Adrenal gland (tissue), 12 donors: ENCODE data around the gene SYT1. TPM values are rescaled to one million over a fixed set of nuclear protein-coding genes. Genes with fewer than 3 reads are reported as not detected.

Experiments used
- DNase-seq, 7 donors: peaks; one replicate each; pipeline ENCODE4 v3.0.0-alpha.2; 2019 to 2020
- H3K27ac ChIP-seq, 5 donors: fragments of 200-600 bp; sonication (generic) in 4 of 5; 1 replicate in 3 of 5; 2 replicates in 2 of 5; pipeline versions ENCODE4 v1.5.1 to v1.8.0; 2016 to 2020; ENCODE audit warnings: mild to moderate bottlenecking in 1 of 5
- H3K27me3 ChIP-seq: fragments of 200-600 bp; 2 replicates; pipeline ENCODE4 v1.8.0; 2021
- H3K36me3 ChIP-seq, 2 donors: fragments of 200-600 bp; replicated peaks in 1 of 2; 1 replicate in 1 of 2; 2 replicates in 1 of 2; pipeline versions ENCODE4 v1.5.1 to v1.8.0; 2018 to 2022
- H3K4me1 ChIP-seq, 2 donors: fragments of 200-600 bp; replicated peaks in 1 of 2; 1 replicate in 1 of 2; 2 replicates in 1 of 2; pipeline versions ENCODE4 v1.5.1 to v1.8.0; 2018 to 2021
- H3K4me3 ChIP-seq, 4 donors: fragments of 200-600 bp; sonication (generic) in 3 of 4; one replicate each; pipeline ENCODE4 v1.5.1; 2016 to 2018
- H3K9me3 ChIP-seq, 3 donors: fragments of 200-600 bp; sonication (generic) in 1 of 3; replicated peaks in 1 of 3; 1 replicate in 2 of 3; 2 replicates in 1 of 3; pipeline versions ENCODE4 v1.5.1 to v1.8.0; 2016 to 2021
- POLR2A ChIP-seq, 2 donors: fragments of 450-650 bp; IDR thresholded peaks; one replicate each; pipeline ENCODE4 v1.6.1; 2017; ENCODE audit warnings: antibody characterized with exemption in 2 of 2, mild to moderate bottlenecking in 2 of 2, moderate library complexity in 1 of 2
- WGBS, 4 donors: extraction: QIAGEN DNeasy Blood & Tissue Kit in 2 of 4; methylation state at CpG; one replicate each; pipeline versions ENCODE4 v1.1.5 to v1.1.7; 2013 to 2017; 5-methylcytosine and 5-hydroxymethylcytosine counted together
- intact Hi-C, 2 donors: fragments of 100-400 bp; cut with DNase I; formaldehyde crosslinking; loops; one replicate each; pipeline versions ENCODE4 v1.14.1 to v1.15.0; 2022 to 2023
- polyA plus RNA-seq, 3 donors: library from polyadenylated mRNA; stranded (reverse); fragments of 200-250 nt in 2 of 3; fragments of 350-450 nt in 1 of 3; fragmentation: Illumina TruSeq in 1 of 3; extraction: RNeasy Lipid Tissue Mini Kit (QIAGEN cat#74804) in 1 of 3; gene quantifications; one replicate each; pipeline ENCODE4 v1.2.3, GENCODE V29; 2013 to 2014
- total RNA-seq, 9 donors: library from RNA; depleted of rRNA in 4 of 9; stranded (reverse); fragments of >200 nt in 4 of 9; fragments of 120-200 nt in 1 of 9; fragmentation: NEBNext Ultra II Directional in 1 of 9; extraction: Animal tissue kit (Norgen Biotek cat#: 25700) in 1 of 9; gene quantifications; one replicate each; pipeline versions ENCODE4 v1.1.0 to v1.2.4, GENCODE V29; 2013 to 2023
- TF ChIP-seq, protein P1 (sequence below), 6 experiments: fragments of 450-650 bp in 4 of 6; fragments of 200-600 bp in 2 of 6; sonication (generic) in 1 of 6; IDR thresholded peaks; 1 replicate in 5 of 6; 2 replicates in 1 of 6; pipeline versions ENCODE4 v1.5.1 to v1.8.0; 2016 to 2021; ENCODE audit warnings: antibody characterized with exemption in 6 of 6, mild to moderate bottlenecking in 2 of 6, moderate library complexity in 1 of 6
- donor health status: healthy with polysubstance abuse.
- donor health status: Bipolar disorder and iron deficiency.
- donor health status: DM: yes; HTN: yes; CAD: no.
- donor health status: DM: no; HTN: no; CAD: no.
- donor health status: DM: no; HTN: no; CAD: no.
- donor health status: DM: yes; HTN: yes; CAD: no.

Gene SYT1
- total and polyA plus RNA-seq, 12 donors: 0.42 to 22.3 (median 4.6) TPM

DNA sequence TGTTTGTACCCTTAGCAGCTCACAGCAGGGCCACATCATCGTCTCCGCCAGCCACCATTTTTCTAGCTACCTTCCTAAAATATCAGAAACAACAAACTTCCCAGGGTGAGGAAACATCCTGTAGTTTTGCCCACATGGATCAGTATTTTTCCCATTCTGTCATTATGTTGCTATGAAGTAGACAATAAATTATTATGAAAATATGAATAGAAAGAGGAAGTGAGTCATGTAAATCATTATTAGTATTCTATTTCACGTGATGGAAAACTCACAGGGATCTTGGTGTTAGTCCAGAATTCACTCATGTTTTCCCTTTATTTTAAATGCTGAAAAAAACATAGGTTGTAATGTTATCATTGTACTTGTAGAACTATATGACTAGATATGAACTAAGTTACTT, 319.4 kb downstream of the SYT1 start:
- Histone ChIP-seq H3K9me3 (no peaks in the 10 kb centered on the region), H3K4me1 (no peaks in the 10 kb centered on the region), H3K4me3 (no peak overlapping the region), H3K36me3 (no peaks in the 10 kb centered on the region), H3K27me3 (no peaks in the 10 kb centered on the region), H3K27ac (no peak overlapping the region)
- TF ChIP-seq, protein P1, sequence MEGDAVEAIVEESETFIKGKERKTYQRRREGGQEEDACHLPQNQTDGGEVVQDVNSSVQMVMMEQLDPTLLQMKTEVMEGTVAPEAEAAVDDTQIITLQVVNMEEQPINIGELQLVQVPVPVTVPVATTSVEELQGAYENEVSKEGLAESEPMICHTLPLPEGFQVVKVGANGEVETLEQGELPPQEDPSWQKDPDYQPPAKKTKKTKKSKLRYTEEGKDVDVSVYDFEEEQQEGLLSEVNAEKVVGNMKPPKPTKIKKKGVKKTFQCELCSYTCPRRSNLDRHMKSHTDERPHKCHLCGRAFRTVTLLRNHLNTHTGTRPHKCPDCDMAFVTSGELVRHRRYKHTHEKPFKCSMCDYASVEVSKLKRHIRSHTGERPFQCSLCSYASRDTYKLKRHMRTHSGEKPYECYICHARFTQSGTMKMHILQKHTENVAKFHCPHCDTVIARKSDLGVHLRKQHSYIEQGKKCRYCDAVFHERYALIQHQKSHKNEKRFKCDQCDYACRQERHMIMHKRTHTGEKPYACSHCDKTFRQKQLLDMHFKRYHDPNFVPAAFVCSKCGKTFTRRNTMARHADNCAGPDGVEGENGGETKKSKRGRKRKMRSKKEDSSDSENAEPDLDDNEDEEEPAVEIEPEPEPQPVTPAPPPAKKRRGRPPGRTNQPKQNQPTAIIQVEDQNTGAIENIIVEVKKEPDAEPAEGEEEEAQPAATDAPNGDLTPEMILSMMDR (IDR thresholded peaks at IDR 0.05): no peak
- no peak for TF ChIP-seq POLR2A (IDR thresholded peaks at IDR 0.05)
- DNase-seq: no peak
- intact Hi-C loops: no loop called here
- 59 to 66% (median 63%) methylated on average over 3 of the region's 3 CpGs for WGBS, 4 donors

DNA sequence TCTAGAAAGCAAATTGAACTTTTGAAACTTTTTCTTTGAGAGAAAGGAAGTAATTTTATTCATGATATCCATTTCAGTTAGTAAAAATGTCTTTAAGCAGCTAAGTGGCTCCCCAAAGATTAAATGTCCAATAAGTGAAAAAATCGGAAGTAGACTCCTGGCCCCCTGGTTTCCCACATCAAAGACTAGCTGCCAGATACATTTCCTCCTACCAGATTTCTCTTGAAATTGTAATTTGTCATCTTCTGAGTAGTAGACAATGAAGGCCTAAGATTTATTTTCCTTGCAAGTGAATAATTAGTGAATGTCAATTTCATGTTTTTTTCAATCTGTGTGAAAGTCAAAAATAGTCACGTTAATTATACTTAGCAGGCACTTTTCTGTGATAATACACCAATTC, 321.9 kb downstream of the SYT1 start:
- intact Hi-C loops: no loop called here
- Histone ChIP-seq H3K4me3 (no peak overlapping the region), H3K27me3 (no peaks in the 10 kb centered on the region), H3K4me1 (no peaks in the 10 kb centered on the region), H3K27ac (no peak overlapping the region), H3K9me3 (no peaks in the 10 kb centered on the region), H3K36me3 (no peaks in the 10 kb centered on the region)
- WGBS, 4 donors: 56 to 73% (median 65%) methylated on average over 2 of the region's 2 CpGs
- DNase-seq: no peak
- TF ChIP-seq, protein P1 (IDR thresholded peaks at IDR 0.05): no peak
- TF ChIP-seq POLR2A (IDR thresholded peaks at IDR 0.05): no peak

GRCh38 chr12:79187032-79187431, 322.5 kb downstream of the SYT1 start:
- no peak for DNase-seq
- no peaks in the 10 kb centered on the region for H3K4me1 ChIP-seq
- H3K27ac ChIP-seq: no peak overlapping the region
- intact Hi-C loops: no loop called here
- TF ChIP-seq, protein P1 (IDR thresholded peaks at IDR 0.05): no peak
- TF ChIP-seq POLR2A (IDR thresholded peaks at IDR 0.05): no peak
- H3K4me3 ChIP-seq: no peak overlapping the region
- H3K36me3 ChIP-seq: no peaks in the 10 kb centered on the region
- 67 to 74% (median 70%) methylated on average over 4 of the region's 4 CpGs for WGBS, 4 donors
- H3K27me3 ChIP-seq: no peaks in the 10 kb centered on the region
- no peaks in the 10 kb centered on the region for H3K9me3 ChIP-seq

- H3K4me1 ChIP-seq: no peaks in the 10 kb centered on the region
- no peaks in the 10 kb centered on the region for H3K36me3 ChIP-seq
- H3K27me3 ChIP-seq: no peaks in the 10 kb centered on the region
- no peak for DNase-seq
- intact Hi-C loops: no loop called here
- H3K4me3 ChIP-seq: no peak overlapping the region
- no peak overlapping the region for H3K27ac ChIP-seq
- H3K9me3 ChIP-seq: no peaks in the 10 kb centered on the region
- TF ChIP-seq, protein P1 (IDR thresholded peaks at IDR 0.05): no peak
- TF ChIP-seq POLR2A (IDR thresholded peaks at IDR 0.05): no peak
These were observed 326.8 kb downstream of the SYT1 start for GRCh38 chr12:79191391-79191790.
